Limb (tissue), 2 donors: ENCODE data around the gene C2orf81.
A peak's percentile ranks its signal among the peaks of the same experiment; 100 is the strongest.
"Not testable (repeated sequence)": the region's sequence is repeated elsewhere in the genome, so short reads cannot be mapped to it uniquely, and the experiment has no call there.

Experiments
- DNase-seq, 2 donors: peaks; one replicate each; pipeline ENCODE4 v3.0.0-alpha.2; 2016; ENCODE audit errors: extremely low spot score in 2 of 2

The C2orf81 gene

GRCh38 chr2:74421221-74421870 is at the start of gene C2orf81, which contains the start of gene WDR54:
Gene C2orf81 (minus strand): TSS chr2:74421619. CDS start chr2:74421560, 59 bp downstream.
Gene WDR54 (plus strand): TSS chr2:74421730. CDS start chr2:74422154, 424 bp downstream.
- peak; percentile 80 to 93 for DNase-seq

GRCh38 chr2:74470742-74471141 is 49.3 kb upstream of the C2orf81 start:
- not testable (repeated sequence) for DNase-seq

- no peak for DNase-seq
These were observed 43.0 kb upstream of the C2orf81 start for GRCh38 chr2:74464406-74464805.

- no peak for DNase-seq
These were observed 41.3 kb upstream of the C2orf81 start for GRCh38 chr2:74462786-74463105.

DNA sequence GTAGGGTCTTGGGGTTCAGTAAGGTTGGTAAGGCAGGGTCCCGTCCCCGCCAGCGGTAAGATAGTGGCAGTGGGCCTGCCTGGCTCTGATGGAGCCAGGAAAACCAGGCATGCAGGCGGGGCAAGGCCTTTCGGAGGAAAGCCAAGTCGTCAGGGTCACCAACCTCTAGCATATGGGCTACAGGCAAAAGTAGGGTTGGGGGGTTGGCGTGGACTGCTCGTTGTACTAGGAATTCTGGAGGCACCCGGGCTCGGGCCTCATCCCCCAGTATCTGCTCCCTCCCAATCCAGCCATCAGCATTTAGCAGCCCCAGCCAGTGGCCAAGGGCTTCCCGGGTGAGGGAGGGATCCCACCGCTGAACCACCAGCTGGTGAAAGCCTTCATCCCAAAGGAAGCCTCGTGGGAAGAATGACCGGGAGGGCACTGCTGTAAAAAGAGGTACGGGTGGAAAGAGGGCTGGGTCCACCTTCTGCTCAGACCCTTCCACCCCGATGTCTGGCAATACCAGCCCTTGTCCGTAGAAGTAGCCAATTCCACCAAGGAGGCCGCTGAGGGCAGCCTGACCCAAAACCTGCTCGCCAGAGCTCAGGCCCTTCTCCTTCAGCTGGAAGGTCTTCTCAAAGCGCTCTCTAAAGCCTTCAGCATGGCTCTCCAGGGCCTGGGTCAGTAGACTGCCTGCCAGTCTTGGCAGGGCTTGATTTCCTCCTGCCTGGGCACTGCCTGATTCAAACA is 40.8 kb upstream of the C2orf81 start:
- DNase-seq: no peak

DNA sequence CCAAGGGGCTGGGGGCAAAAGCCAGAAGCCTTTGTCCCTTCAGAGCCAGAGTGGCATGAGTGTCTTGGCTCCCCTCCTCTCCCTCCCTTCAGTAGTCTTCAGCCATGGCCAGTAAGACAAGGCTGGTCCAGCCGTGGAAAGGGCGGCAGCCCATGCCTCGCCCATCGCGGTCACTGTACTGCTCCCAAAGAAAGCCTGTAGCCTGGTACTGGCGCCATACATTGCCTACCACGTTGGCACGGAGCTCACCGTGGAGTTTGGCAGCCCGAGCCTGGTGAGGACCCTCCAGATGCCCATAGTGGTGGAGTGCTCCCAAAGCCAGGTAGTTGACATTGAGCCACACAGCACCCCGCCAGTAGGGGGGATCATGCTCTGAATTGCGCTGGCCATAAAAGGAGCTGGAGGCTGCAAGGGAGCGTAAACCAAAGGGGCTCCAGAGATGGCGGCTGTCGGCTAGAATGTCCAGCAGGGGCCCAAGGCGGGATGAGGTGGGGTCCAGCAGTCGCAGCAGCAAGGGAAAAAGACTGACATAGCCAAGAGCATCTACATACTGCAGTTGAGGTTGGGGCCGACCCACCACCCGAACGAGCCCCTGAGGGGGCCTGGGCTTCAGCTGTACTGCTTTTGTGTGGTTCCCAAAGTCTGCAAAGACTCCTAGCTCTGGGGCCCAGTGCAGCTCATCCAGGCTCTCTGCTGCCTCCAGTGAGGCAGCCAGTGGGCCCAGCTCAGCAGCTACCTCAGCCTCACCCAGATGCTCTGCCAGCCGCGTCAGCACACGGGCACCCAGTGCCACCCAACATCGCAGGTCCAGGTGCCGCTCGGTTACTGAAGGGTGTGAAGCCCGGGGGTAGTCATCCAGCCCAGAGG is 40.0 kb upstream of the C2orf81 start:
- no peak for DNase-seq

- not testable (repeated sequence) for DNase-seq
These were observed 38.8 kb upstream of the C2orf81 start for GRCh38 chr2:74460187-74460586.

DNA sequence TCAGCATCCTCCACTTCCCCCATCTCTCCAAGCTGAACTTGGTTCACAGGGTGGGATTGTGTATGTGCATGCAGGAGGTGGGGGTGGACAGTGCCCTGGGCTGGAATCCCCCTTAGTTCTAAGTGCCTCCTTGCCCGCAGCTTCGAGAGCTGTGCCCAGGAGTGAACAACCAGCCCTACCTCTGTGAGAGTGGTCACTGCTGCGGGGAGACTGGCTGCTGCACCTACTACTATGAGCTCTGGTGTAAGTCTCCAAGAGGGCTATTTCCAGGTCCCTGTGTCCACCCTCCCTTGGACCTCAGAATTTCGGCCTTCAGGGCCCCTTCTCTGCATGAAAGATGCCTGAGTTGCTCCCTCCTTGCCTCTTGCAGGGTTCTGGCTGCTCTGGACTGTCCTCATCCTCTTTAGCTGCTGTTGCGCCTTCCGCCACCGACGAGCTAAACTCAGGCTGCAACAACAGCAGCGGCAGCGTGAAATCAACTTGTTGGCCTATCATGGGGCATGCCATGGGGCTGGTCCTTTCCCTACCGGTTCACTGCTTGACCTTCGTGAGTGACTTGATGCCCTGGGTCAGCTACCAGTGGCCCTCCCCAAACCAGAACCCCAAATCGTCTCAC is 38.2 kb upstream of the C2orf81 start:
- not testable (repeated sequence) for DNase-seq

DNA sequence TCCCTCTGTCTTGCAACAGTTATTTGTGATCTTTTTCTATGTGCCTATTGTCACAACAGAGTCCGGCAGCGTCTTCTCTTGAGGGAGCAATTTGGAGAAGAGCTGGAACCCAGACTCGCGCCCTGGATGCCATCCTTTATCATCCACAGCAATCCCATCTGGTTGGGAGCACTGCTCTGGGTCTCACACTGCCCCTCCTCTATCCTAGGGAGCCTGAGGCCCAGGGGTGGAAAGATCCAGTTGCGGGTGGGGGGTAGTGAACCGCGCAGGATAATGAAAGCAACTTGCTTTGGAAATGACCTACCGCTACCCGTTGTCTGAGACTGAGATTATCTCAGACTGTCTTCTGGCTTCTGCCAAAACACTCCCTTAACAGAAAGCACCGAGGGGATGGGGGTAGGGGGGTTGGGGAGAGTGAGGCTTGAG is 37.5 kb upstream of the C2orf81 start:
- DNase-seq: no peak

- DNase-seq: peak; percentile 99 to 100
These were observed 36.9 kb upstream of the C2orf81 start, which contains the start of gene WBP1 for GRCh38 chr2:74458132-74458937. Gene WBP1 (plus strand): TSS chr2:74458438. CDS start chr2:74458603, 165 bp downstream.

GRCh38 chr2:74457549-74458131 is 36.2 kb upstream of the C2orf81 start:
- DNase-seq: peak; percentile 65 to 87

DNA sequence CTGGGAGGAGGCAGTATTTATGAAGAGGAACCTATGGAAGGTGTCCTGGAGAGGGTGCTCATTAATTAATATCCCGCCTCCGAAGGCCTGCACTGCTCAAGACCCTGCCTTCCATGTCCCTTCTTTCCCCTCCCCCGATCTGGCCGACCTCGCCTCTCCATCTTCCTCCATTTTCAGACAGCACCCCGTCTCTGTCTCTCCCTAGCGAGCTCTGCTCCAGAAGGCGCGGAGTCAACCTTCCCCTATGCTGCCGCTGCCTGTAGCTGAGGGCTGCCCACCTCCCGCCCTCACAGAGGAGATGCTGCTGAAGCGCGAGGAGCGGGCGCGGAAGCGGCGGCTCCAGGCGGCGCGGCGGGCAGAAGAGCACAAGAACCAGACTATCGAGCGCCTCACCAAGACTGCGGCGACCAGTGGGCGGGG is 35.7 kb upstream of the C2orf81 start:
- no peak for DNase-seq

DNA sequence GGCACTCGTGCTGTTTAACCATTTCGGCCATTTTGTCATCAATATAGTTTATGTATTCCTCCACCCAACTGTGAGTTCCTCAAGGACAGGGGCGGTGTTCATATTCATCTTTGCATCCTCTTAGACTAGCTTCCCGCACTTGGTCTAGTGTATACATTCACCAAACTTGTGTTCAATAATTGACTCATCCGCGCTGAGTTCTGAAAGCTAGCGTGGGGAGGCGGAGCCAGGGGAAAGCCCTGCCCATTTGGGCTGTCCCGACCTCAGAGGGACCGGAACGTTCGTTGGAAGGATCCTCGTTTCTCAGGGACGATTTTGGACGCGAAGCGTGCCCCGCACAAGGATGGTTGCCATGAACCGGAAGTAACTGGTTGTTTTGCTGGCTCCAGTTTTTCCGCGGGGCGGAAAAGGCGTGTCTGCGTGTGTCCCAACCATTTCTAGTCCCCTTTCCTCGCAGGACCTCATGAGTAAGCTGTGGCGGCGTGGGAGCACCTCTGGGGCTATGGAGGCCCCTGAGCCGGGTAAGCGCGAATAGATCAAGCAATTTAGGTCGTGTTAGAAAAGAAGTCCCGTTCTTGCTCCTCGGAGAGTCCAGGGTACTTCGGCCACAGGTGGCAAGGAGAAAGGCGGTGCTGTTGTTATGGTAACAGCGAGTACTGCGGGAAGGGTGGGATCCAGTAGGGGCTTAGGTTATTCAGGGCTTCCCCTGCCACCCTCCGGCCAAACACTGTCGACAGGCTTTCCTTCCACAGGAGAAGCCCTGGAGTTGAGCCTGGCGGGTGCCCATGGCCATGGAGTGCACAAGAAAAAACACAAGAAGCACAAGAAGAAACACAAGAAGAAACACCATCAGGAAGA is 33.5 kb upstream of the C2orf81 start, which contains the start of gene INO80B:
INO80B (plus strand) TSS at position 434 of the 858 bp plus-strand sequence; CDS start at position 464, 30 bp downstream.
- peak; percentile 96 to 97 for DNase-seq

DNA sequence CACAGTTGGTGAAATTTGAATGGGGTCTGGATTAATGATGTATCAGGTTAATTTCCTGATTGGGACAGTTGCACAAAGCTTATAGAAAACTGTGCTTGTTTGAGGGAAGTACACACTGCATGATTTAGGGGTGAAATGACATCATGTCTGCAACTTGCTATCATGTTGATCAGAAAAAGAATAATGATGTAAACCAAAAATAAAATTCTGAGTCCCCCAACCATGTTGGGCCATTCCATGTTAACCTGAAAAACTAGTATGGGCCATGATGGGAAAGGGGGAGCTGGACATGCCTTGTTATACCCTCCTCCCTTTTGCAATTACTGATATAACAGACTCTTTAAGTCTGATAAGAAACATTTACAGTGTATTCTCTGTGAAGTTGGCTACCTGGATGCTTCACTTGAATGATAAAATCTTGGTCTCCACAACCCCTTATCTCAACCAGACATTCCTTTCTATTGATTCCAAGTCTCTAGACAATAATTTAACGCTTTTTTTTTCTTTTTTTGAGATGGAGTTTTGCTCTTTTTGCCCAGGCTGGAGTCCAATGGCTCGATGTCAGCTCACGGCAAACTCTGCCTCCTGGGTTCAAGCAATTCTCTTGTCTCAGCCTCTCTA is 29.3 kb upstream of the C2orf81 start:
- DNase-seq: no peak

- no peak for DNase-seq
These were observed 27.4 kb upstream of the C2orf81 start for GRCh38 chr2:74448771-74449170.

GRCh38 chr2:74447230-74447999 is 26.0 kb upstream of the C2orf81 start:
- DNase-seq: no peak

- no peak for DNase-seq
These were observed 23.3 kb upstream of the C2orf81 start for GRCh38 chr2:74444498-74445318.
